Memory B cell (primary cell): ENCODE results near the gene HEY2.
"Not testable (repeated sequence)": the region's sequence is repeated elsewhere in the genome, so short reads cannot be mapped to it uniquely, and the experiment has no call there.

Experiments used
- ATAC-seq: fragments of 150-1000 bp; cut with Tn5 transposase; 2 replicates; pipeline ENCODE4 v1.10.0; 2021; ENCODE audit warnings: low read depth, mild to moderate bottlenecking, moderate library complexity
- DNase-seq, 2 donors: peaks; one replicate each; pipeline ENCODE4 v3.0.0; 2022; ENCODE audit warnings: low spot score in 2 of 2
- H3K27ac Mint-ChIP-seq: one replicate; pipeline ENCODE4 v1.8.0; 2022; ENCODE audit warnings: mild to moderate bottlenecking, moderate library complexity, mixed read lengths
- H3K27me3 Mint-ChIP-seq: one replicate; pipeline ENCODE4 v1.8.0; 2022; ENCODE audit warnings: mixed read lengths
- H3K36me3 Mint-ChIP-seq: one replicate; pipeline ENCODE4 v1.8.0; 2022; ENCODE audit warnings: mild to moderate bottlenecking, mixed read lengths
- H3K4me1 Mint-ChIP-seq: one replicate; pipeline ENCODE4 v1.8.0; 2022; ENCODE audit warnings: mixed read lengths
- H3K4me3 Mint-ChIP-seq: one replicate; pipeline ENCODE4 v1.8.0; 2022; ENCODE audit warnings: mild to moderate bottlenecking, moderate library complexity, mixed read lengths
- H3K9me3 Mint-ChIP-seq: one replicate; pipeline ENCODE4 v1.8.0; 2022; ENCODE audit warnings: mixed read lengths

The HEY2 gene

DNA sequence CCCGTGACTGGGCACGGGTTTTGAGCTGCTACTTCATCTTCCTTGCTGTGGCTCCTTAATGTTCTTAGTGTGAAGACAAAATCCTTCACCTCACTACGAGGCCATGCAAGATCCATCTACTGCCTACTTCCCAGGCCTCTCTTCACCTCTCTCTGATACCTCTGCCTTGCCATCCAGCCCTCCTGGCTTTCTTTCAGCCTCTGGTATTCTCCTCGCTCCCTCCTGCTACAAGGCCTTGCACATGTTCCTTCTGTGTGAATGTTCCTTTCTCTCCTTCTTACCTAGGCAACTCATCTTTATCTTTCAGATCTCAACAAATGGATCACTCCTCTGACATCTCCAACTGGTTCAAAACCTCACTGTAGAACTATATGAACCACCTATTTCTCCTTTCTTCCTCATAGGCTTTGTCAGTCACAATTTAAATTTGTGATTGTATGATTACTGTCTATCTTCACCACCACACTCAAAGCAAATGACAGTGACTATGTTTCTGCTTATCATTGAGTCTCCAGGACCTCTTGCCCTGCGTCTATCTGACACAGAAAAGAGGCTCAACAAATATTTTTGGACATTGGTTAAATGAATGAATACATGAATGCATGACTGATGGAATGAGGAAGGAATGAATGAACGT, 19.8 kb downstream of the HEY2 start:
- no peaks in the 10 kb centered on the region for H3K36me3 Mint-ChIP-seq
- H3K27me3 Mint-ChIP-seq = peaks cover 14% of the 10 kb centered on the region
- H3K4me3 Mint-ChIP-seq = no peak overlapping the region
- no peaks in the 10 kb centered on the region for H3K9me3 Mint-ChIP-seq
- ATAC-seq (no peak), DNase-seq (no peak)
- no peak overlapping the region for H3K27ac Mint-ChIP-seq
- H3K4me1 Mint-ChIP-seq = peaks cover 3% of the 10 kb centered on the region

DNA sequence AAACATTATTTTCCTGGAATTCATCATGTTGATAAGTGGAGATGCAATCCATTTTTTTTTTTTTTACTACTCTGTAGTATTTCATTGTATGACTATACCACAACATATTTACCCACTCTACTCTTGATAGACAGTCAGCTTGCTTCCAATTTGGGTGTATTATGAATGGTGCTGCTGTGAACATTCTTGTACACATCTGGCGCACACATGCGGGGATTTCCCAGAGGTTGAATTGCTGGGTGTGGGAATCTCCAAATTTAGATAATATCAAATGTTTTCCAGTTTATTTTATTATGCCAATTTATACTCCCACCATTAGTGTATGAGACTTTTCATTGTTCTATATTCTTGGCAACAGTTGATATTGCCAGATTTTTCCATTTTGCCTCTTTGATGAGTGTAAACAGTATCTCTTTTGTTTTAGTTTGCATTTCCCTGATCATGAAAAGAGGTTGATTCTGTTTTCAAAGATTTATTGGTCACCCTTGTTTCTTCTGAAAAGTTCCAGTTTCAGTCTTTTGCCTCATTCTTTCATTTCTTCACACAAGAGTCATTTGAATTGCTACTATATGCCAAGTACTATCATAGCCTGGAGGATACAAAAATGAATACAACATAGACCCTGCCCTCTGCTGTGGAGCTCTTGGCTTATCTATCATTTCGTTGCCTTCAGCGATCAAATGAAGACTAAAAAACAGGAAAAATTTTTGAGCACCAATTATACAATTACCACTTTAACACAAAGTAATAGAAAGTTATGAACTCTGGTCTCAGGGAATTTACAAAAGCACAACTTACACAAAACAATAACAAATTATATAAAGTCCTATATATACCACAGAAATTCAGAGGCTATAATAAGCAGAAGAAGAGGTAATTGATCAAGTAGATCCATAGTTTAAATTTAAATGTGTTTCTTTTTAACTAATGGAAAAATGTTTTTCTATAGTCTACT, 24.2 kb downstream of the HEY2 start:
- ATAC-seq = no peak
- Mint-ChIP-seq H3K9me3 (no peaks in the 10 kb centered on the region), H3K27me3 (peaks cover 3% of the 10 kb centered on the region), H3K36me3 (no peaks in the 10 kb centered on the region), H3K4me1 (peaks cover 9% of the 10 kb centered on the region), H3K4me3 (no peak overlapping the region), H3K27ac (no peak overlapping the region)
- DNase-seq = no peak

DNA sequence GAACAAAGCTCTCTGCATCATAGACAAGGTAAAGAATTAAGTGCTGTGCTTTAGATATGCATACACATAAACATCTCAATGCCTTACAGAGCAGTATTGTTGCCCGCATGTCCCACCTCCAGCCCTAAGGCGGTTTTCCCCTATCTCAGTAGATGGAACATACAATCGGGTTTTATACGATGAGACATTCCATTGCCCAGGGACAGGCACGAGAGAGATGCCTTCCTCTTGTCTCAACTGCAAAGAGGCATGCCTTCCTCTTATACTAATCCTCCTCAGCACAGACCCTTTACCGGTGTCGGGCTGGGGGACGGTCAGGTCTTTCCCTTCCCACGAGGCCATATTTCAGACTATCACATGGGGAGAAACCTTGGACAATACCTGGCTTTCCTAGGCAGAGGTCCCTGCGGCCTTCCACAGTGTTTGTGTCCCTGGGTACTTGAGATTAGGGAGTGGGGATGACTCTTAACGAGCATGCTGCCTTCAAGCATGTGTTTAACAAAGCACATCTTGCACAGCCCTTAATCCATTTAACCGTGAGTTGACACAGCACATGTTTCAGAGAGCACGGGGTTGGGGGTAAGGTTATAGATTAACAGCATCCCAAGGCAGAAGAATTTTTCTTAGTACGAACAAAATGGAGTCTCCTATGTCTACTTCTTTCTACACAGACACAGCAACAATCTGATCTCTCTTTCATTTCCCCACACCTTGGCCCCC, 26.8 kb downstream of the HEY2 start:
- not testable (repeated sequence) for DNase-seq, H3K27ac Mint-ChIP-seq, ATAC-seq, H3K36me3 Mint-ChIP-seq, H3K9me3 Mint-ChIP-seq, H3K4me1 Mint-ChIP-seq, H3K4me3 Mint-ChIP-seq, H3K27me3 Mint-ChIP-seq

DNA sequence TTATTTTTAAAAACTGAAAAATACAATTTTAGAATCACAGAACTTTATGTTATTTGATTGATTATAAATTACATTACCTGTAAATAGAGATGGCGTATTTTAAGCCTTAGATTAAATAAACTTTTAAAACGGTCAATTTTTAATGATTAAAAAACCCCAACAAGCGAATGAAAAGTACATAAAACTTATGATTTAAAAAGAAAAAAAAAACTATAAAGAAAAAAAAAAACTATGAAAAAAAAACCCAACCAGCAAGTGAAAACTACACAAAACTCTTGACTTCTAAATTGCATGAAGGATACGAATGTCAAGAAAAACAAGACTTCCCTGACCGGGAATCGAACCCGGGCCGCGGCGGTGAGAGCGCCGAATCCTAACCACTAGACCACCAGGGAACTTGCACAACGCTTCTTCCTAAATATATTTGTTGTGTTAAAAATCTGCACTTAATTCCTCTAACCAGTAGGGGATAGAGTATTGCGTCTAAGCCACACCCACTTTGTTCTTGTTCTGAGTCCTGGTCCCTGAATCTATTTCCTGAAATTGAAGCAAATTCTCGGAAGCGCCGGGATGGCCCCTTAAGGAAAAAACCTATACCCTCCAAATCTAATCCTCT, 30.6 kb downstream of the HEY2 start:
- H3K27me3 Mint-ChIP-seq = no peaks in the 10 kb centered on the region
- no peaks in the 10 kb centered on the region for H3K36me3 Mint-ChIP-seq
- H3K4me3 Mint-ChIP-seq = no peak overlapping the region
- H3K9me3 Mint-ChIP-seq = no peaks in the 10 kb centered on the region
- DNase-seq = peak; percentile 79 to 95
- peak; percentile 77 for ATAC-seq
- H3K27ac Mint-ChIP-seq = no peak overlapping the region
- peaks cover 10% of the 10 kb centered on the region for H3K4me1 Mint-ChIP-seq

DNA sequence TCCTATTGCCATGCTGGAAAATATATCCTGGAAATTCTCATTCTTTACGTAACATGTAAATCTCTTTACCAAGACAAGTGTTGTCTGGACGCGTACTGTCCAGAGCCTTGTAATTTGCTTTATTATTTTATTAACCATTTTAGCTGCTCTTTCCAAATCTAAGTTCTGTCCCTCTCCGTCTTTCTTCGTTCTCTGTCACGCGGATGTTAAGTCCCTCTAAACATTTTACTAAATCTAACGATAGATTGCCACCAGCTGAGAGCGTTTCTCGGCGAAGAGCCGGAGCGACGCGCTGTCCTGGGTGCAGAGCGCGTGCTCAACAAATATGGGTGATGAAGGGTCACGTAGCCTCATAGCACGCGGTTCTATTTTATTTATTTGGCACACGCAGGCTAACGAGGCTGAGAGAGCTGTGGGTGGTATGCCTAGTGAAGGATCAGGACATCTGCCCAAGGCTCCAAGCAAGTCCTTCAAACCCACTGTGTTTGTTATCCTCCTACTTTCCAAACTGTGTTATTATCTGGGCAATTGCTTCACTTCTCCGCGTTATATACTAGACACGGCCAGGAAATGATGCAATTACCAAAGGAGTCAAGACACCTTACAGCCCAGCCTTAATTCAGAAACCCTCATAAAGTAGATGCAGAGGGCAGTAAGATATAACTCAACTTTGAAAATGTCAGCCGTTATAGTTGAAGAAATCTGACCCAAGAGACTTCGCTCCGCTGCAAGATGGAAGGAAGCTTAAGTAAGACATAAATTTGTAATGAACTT, 31.3 kb downstream of the HEY2 start:
- H3K4me1 Mint-ChIP-seq = peaks cover 10% of the 10 kb centered on the region
- ATAC-seq = peak; percentile 73
- DNase-seq = peak; percentile 42 to 45
- H3K27me3 Mint-ChIP-seq = no peaks in the 10 kb centered on the region
- no peaks in the 10 kb centered on the region for H3K9me3 Mint-ChIP-seq
- no peak overlapping the region for H3K4me3 Mint-ChIP-seq
- no peak overlapping the region for H3K27ac Mint-ChIP-seq
- H3K36me3 Mint-ChIP-seq = no peaks in the 10 kb centered on the region

DNA sequence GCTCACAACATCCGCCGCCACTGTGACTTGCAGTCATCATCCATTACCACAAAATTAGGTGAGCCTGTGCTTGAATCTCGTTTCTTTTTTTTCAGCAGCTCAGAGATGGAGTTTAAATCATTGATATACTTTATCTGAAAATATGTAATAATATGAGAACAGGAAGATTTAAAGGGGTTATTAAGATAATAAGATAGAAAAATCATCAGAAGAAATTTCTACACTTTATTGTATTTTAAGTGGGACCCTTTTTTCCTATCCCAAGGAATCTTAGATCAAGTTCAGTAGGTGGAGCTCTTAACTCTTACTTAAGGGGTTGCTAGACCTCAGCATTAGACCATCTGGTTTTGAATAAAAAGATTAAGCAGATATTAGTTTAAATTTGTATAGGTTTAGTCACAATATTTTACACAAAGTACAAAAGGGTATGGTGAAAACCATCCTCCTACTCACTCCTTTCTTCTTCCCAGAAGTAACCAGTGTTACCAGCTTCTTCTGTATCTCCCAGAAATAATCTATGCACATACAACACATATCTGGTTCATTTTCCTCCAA, 32.0 kb downstream of the HEY2 start:
- DNase-seq (no peak), ATAC-seq (peak; percentile 44)
- no peak overlapping the region for H3K27ac Mint-ChIP-seq
- H3K27me3 Mint-ChIP-seq = no peaks in the 10 kb centered on the region
- H3K36me3 Mint-ChIP-seq = peaks cover 2% of the 10 kb centered on the region
- no peak overlapping the region for H3K4me3 Mint-ChIP-seq
- H3K4me1 Mint-ChIP-seq = peaks cover 10% of the 10 kb centered on the region
- no peaks in the 10 kb centered on the region for H3K9me3 Mint-ChIP-seq

DNA sequence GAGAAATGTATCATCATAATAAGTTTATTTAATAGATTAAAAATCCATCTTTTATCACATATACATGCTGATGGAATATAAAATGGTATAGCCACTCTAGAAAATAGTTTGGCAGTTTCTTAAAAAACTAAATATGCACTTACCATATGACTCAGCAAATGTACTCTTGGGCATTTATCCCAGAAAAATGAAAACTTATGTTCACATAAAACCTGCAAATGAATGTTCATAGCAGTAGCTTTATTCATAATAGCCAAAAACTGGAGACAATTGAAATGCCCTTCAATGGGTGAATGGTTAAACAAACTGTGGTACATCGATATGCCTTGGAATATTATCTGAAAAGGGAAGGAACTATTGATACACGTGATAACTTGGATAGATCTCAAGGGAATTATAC, 34.9 kb downstream of the HEY2 start:
- Mint-ChIP-seq H3K36me3 (peaks cover 2% of the 10 kb centered on the region), H3K27me3 (no peaks in the 10 kb centered on the region), H3K4me3 (no peak overlapping the region), H3K4me1 (peaks cover 10% of the 10 kb centered on the region), H3K9me3 (no peaks in the 10 kb centered on the region), H3K27ac (no peak overlapping the region)
- ATAC-seq (no peak), DNase-seq (no peak)

DNA sequence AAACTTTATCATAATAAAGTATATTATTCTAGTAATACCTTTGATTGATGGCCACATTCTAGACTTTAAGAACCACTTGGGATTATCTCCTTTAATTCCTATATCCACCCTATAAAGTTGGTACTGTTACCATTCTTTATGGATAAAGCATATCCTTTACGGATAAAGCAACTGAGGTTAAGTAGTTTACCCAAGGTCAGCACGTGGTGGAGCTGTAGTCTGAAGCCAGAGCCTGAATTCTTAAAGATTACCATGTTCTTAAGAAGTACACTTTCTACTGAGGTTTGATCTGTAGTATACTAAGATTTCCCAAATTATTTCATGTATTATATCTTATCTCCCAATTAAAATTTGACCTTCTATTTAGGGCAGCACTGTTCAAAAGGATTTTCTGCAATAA, 38.4 kb downstream of the HEY2 start:
- no peaks in the 10 kb centered on the region for H3K27me3 Mint-ChIP-seq
- no peak overlapping the region for H3K4me3 Mint-ChIP-seq
- DNase-seq (no peak), ATAC-seq (no peak)
- no peak overlapping the region for H3K27ac Mint-ChIP-seq
- no peaks in the 10 kb centered on the region for H3K9me3 Mint-ChIP-seq
- H3K36me3 Mint-ChIP-seq = peaks cover 2% of the 10 kb centered on the region
- H3K4me1 Mint-ChIP-seq = peaks cover 18% of the 10 kb centered on the region

DNA sequence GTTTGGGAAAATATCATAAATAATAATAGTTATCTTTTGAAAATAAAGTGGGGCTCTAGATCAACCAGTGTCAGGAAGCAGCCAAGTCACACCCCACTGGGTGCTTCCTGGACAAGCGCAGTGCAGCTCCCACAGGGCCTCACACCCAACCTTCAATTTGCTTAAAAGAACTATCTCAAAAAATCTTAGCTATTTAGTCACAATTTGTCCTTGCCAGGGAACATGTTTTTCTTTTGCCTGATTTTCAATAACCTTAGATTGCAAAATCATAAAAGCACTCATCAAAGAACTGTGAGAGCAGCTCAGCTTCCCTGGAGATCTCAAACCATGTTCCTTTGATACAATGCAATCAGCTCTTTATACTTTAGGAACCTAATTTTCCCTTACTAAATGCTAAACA, 39.7 kb downstream of the HEY2 start:
- peak overlapping the region; percentile 89 for H3K4me3 Mint-ChIP-seq
- H3K27ac Mint-ChIP-seq = peak overlapping the region; percentile 95
- ATAC-seq (no peak), DNase-seq (no peak)
- peaks cover 2% of the 10 kb centered on the region for H3K36me3 Mint-ChIP-seq
- peaks cover 28% of the 10 kb centered on the region for H3K4me1 Mint-ChIP-seq
- H3K9me3 Mint-ChIP-seq = no peaks in the 10 kb centered on the region
- no peaks in the 10 kb centered on the region for H3K27me3 Mint-ChIP-seq

DNA sequence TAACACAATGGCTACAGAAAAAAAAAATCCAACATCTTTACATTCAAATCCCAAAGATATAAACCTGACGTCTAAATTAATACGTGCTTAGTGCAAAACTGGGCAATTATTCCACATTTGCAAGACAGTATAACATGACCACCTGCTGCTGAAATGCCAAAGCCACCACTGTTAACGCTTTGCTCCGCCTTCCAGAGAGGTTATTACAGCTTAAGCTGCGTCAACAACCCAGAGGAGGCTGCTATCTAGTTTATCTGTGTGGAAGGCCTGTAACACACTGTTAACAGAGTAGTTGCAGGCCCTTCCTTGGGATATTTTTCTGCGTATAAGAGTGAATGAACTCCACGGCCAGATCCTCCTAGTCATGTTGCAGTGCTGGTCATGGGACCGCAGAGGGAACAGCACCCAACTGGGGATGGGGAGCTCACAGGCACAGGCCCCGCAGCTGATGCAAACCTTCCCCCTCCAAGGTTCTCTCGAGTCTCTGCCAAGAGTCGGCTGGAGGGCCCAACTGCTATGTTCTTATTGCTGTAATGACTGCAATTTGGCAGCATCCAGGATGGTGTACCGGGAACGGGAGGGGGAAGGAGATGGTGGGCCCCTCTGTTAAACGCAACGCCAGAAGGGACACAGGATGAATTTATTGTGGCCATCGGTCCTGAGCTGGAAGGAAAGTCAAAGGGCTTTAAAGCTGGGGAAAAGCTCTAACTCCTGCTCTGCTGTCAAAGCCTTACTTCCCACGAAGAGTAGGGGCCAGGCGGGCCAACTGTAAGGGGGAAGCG, 40.3 kb downstream of the HEY2 start:
- H3K4me1 Mint-ChIP-seq = peaks cover 29% of the 10 kb centered on the region
- no peaks in the 10 kb centered on the region for H3K27me3 Mint-ChIP-seq
- H3K36me3 Mint-ChIP-seq = peaks cover 2% of the 10 kb centered on the region
- DNase-seq (peak; percentile 15 to 55), ATAC-seq (peak; percentile 13)
- H3K4me3 Mint-ChIP-seq = peak overlapping the region; percentile 89
- H3K9me3 Mint-ChIP-seq = no peaks in the 10 kb centered on the region
- H3K27ac Mint-ChIP-seq = peak overlapping the region; percentile 95

DNA sequence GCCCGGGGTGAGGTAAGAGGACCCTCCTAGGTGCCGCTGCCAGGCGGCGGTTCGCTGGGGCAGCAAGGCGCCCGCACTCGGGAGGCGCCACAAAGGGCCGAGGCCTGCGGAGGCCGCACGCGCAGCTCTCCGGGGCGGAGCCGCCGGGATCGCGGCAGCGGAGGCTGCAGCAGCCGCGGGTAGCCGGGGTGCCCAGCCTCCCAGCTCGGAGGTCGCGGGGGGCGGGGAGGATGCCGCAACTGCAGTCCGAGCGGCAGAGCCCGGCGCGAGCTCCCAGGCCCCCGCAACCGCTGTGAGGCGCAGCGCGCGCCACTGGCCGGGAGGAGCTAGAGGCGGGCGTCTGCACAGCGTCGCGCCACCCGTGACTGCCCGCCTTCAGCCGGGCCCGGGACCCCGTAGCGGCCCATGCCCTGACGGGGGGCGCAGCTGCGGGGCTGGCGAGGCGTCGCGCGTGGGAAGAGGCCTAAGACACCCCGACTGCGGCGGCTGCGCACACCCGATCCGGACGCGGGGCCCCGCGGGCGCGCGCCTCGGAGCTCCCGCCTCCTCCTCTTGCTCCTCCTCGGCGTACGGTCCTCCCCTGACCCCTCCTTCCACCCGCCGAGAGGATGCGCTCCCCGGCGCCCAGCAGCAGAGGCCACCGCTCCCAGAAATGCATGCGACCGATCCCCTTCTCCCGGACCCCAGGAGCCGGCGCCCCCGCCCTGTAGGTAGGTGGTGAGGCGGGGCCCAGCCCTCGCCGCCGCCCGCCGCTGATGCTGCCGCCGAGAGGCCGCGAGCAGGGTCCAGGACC, 41.1 kb downstream of the HEY2 start, which contains the start of gene NCOA7:
TSS of gene NCOA7 (plus strand) at position 603 of the 793 bp plus-strand sequence. CDS start 24,395 bp downstream, outside the sequence.
- DNase-seq = peak; percentile 61 to 73
- peaks cover 31% of the 10 kb centered on the region for H3K4me1 Mint-ChIP-seq
- H3K27ac Mint-ChIP-seq = peak within 1 kb of the TSS; percentile 95
- H3K36me3 Mint-ChIP-seq = peaks cover 3% of the 10 kb centered on the region
- no peaks in the 10 kb centered on the region for H3K27me3 Mint-ChIP-seq
- peak; percentile 72 for ATAC-seq
- no peaks in the 10 kb centered on the region for H3K9me3 Mint-ChIP-seq
- H3K4me3 Mint-ChIP-seq = peak within 1 kb of the TSS; percentile 96
